Thyroid gland (tissue), 4 donors: Measurements from ENCODE around the gene FGF3. TPM values are rescaled to one million over a fixed set of nuclear protein-coding genes. Genes with fewer than 3 reads are reported as not detected.

ENCODE experiments used
- DNase-seq, 2 donors: peaks; one replicate each; pipeline ENCODE4 v3.0.0-alpha.2; 2019
- H3K27ac ChIP-seq, 3 donors: fragments of 200-600 bp; sonication (generic); 1 replicate in 2 of 3; 2 replicates in 1 of 3; pipeline ENCODE4 v1.5.1; 2016 to 2019; ENCODE audit warnings: mild to moderate bottlenecking in 1 of 3, moderate library complexity in 1 of 3
- H3K27me3 ChIP-seq: fragments of 200-600 bp; sonication (generic); one replicate; pipeline ENCODE4 v1.5.1; 2019
- H3K36me3 ChIP-seq, 2 donors: fragments of 200-600 bp; sonication (generic); one replicate each; pipeline ENCODE4 v1.5.1; 2016 to 2019
- H3K4me1 ChIP-seq, 2 donors: fragments of 200-600 bp; sonication (generic); one replicate each; pipeline ENCODE4 v1.5.1; 2017 to 2019
- H3K4me3 ChIP-seq, 3 donors: fragments of 200-600 bp; sonication (generic); replicated peaks in 1 of 3; 1 replicate in 2 of 3; 2 replicates in 1 of 3; pipeline ENCODE4 v1.5.1; 2016; ENCODE audit warnings: mild to moderate bottlenecking in 1 of 3
- H3K9me3 ChIP-seq: fragments of 200-600 bp; sonication (generic); one replicate; pipeline ENCODE4 v1.5.1; 2017
- CTCF ChIP-seq, 6 experiments: fragments of 200-600 bp in 3 of 6; fragments of 450-650 bp in 3 of 6; sonication (generic) in 3 of 6; IDR thresholded peaks; one replicate each; pipeline ENCODE4 v1.5.1; 2016 to 2019; ENCODE audit warnings: antibody characterized with exemption in 6 of 6, mild to moderate bottlenecking in 2 of 6, inconsistent platforms in 1 of 6, moderate library complexity in 1 of 6
- POLR2A ChIP-seq, 2 donors: fragments of 450-650 bp; IDR thresholded peaks; one replicate each; pipeline ENCODE4 v1.6.1; 2017; ENCODE audit warnings: antibody characterized with exemption in 2 of 2, mild to moderate bottlenecking in 2 of 2, moderate library complexity in 1 of 2
- WGBS, 2 donors: methylation state at CpG; one replicate each; pipeline ENCODE4 v1.1.5; 2017; 5-methylcytosine and 5-hydroxymethylcytosine counted together
- intact Hi-C: fragments of 100-400 bp; cut with DNase I; formaldehyde crosslinking; loops from one replicate; pipeline ENCODE4 v1.15.1; 2023
- total RNA-seq, 4 donors: library from RNA; depleted of rRNA; stranded (reverse); fragments of >200 nt; gene quantifications; one replicate each; pipeline ENCODE4 v1.2.3, GENCODE V29; 2016

FGF3 gene
- total RNA-seq, 4 donors from 2014 or later, result not detected

DNA sequence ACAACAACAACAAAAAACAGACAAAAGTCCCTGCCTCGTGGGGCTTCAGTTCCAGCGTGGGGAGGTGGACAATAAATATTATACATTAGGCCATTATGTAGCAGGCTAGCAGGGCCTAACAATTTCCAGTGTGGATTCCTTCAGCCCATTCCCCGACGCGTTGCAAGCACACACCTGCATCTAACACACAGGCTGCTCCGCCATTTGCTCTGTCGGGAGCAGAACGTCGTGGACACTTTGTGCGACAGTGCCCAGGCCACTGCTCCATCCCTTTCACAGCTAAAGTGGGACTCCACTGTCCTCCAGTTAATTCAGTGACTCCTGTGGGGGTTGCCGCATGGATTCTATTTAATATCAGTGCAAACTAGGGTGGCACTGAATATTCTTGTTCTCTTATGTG lies 10.9 kb upstream of the FGF3 start:
- Histone ChIP-seq H3K9me3 (no peaks in the 10 kb centered on the region), H3K27ac (no peak overlapping the region), H3K4me1 (no peaks in the 10 kb centered on the region), H3K4me3 (no peak overlapping the region), H3K36me3 (no peaks in the 10 kb centered on the region), H3K27me3 (no peaks in the 10 kb centered on the region)
- no peak for DNase-seq
- intact Hi-C loops, result no loop called here
- WGBS, 2 donors, result 92 to 95% methylated on average over 11 of the region's 11 CpGs
- TF ChIP-seq CTCF (IDR thresholded peaks at IDR 0.05) (no peak), POLR2A (IDR thresholded peaks at IDR 0.05) (no peak)

DNA sequence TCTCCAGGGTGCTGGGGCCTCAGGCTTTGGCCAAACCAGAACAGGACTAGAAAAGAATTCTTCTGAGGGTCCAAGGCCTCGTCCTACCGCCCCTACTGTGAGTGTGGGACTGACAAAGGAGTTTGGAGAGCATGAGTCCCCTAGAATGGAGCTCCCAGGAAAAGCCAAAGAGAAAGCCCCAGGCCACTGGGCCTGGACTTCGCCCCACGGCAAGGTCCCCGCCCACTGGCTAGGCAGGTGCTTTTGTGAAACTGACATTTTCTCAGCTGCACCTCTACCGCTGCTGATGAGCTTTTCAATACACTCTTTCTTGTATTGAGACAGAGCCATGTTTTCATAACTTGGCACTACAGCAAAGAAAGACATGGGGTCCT lies 9.7 kb upstream of the FGF3 start:
- TF ChIP-seq POLR2A (IDR thresholded peaks at IDR 0.05) (no peak), CTCF (IDR thresholded peaks at IDR 0.05) (no peak)
- WGBS, 2 donors, result 93 to 94% methylated on average over 6 of the region's 6 CpGs
- Histone ChIP-seq H3K27me3 (no peaks in the 10 kb centered on the region), H3K9me3 (no peaks in the 10 kb centered on the region), H3K36me3 (no peaks in the 10 kb centered on the region), H3K4me3 (no peak overlapping the region), H3K27ac (no peak overlapping the region), H3K4me1 (no peaks in the 10 kb centered on the region)
- no peak for DNase-seq
- intact Hi-C loops, result no loop called here

DNA sequence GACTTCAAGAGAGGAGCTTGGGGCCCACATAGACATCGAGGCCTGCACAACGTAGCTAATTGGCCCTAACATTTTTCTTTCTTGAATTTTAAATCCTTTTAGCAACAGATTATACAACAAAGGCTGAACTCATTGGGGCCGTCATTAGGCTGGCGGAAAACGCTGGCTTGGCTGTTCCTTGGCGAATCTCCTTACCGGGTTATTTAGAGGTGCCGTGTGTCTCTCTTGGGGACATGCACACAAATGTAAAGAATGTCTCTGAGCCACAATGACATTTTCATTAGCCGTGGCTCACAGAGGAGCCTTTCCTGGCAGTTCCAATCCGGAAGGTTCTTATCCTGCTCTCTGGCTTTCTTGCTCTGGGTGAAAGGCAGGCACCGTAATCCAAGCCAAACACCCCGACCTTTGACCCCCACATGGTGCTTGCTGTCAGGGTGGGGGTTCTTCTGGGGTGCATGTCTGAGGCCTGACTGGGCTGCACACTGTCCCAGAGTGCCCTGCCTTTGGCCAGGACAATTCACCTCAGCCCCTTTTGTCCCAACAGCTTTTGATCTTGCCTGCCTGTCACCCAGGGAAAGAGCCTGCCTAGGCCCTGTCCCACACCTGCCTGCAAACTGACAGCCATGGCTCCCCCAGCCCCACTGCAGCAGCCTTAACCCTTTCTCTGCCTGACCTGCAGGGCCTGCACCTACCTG lies 9.2 kb upstream of the FGF3 start:
- intact Hi-C loops, result no loop called here
- no peak for TF ChIP-seq CTCF (IDR thresholded peaks at IDR 0.05)
- no peak for TF ChIP-seq POLR2A (IDR thresholded peaks at IDR 0.05)

DNA sequence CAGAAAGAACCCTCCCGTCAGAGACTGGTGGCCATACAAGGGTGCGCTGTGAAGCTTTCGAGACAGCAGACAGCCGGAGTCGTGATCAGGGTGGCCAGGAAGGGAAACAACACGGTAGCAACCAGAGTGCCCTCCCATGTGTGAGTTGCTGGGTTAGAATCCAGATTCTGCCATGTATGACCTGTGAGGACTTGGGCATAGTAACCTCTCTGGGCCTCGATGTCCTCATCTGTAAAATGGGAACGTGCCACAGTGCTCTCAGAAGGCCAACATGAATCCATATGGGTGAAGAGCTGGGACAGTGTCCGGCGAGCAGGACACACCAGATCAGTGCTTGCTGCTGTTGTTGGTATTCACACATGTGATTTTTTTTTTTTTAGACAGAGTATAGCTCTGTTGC lies 7.6 kb upstream of the FGF3 start:
- Histone ChIP-seq H3K4me3 (no peak overlapping the region), H3K4me1 (no peaks in the 10 kb centered on the region), H3K9me3 (no peaks in the 10 kb centered on the region), H3K27ac (no peak overlapping the region), H3K36me3 (no peaks in the 10 kb centered on the region), H3K27me3 (no peaks in the 10 kb centered on the region)
- 92 to 93% methylated on average over 10 of the region's 10 CpGs for WGBS, 2 donors
- intact Hi-C loops, result no loop called here
- TF ChIP-seq CTCF (IDR thresholded peaks at IDR 0.05), result no peak
- TF ChIP-seq POLR2A (IDR thresholded peaks at IDR 0.05), result no peak
- DNase-seq, result no peak

More for the DNA sequence above, 9.2 kb upstream of the FGF3 start:
- WGBS, 2 donors, result 76 to 81% methylated on average over 12 of the region's 12 CpGs
- no peaks in the 10 kb centered on the region for H3K9me3 ChIP-seq
- no peaks in the 10 kb centered on the region for H3K36me3 ChIP-seq
- no peak for DNase-seq
- H3K27me3 ChIP-seq, result no peaks in the 10 kb centered on the region
- no peak overlapping the region for H3K4me3 ChIP-seq
- H3K27ac ChIP-seq, result no peak overlapping the region
- no peaks in the 10 kb centered on the region for H3K4me1 ChIP-seq

GRCh38 chr11:69825941-69826340 lies 6.7 kb upstream of the FGF3 start:
- Histone ChIP-seq H3K4me1 (no peaks in the 10 kb centered on the region), H3K36me3 (no peaks in the 10 kb centered on the region), H3K9me3 (no peaks in the 10 kb centered on the region), H3K4me3 (no peak overlapping the region), H3K27me3 (no peaks in the 10 kb centered on the region), H3K27ac (no peak overlapping the region)
- intact Hi-C loops, result no loop called here
- WGBS, 2 donors, result 43 to 44% methylated on average over 8 of the region's 8 CpGs
- no peak for DNase-seq
- no peak for TF ChIP-seq POLR2A (IDR thresholded peaks at IDR 0.05)
- no peak for TF ChIP-seq CTCF (IDR thresholded peaks at IDR 0.05)
